GM19023 (cell line): ENCODE results near the gene OBSL1.
A peak's percentile ranks its signal among the peaks of the same experiment; 100 is the strongest.

ENCODE experiments used
- ATAC-seq: cut with Tn5 transposase; IDR thresholded peaks from one replicate; pipeline ENCODE4 v1.9.1; 2021; ENCODE audit warnings: mild to moderate bottlenecking, moderate library complexity; ENCODE audit not compliant: unreplicated experiment

OBSL1 gene

GRCh38 chr2:219516888-219517287 is 54.5 kb downstream of the OBSL1 start:
- ATAC-seq, result no peak

DNA sequence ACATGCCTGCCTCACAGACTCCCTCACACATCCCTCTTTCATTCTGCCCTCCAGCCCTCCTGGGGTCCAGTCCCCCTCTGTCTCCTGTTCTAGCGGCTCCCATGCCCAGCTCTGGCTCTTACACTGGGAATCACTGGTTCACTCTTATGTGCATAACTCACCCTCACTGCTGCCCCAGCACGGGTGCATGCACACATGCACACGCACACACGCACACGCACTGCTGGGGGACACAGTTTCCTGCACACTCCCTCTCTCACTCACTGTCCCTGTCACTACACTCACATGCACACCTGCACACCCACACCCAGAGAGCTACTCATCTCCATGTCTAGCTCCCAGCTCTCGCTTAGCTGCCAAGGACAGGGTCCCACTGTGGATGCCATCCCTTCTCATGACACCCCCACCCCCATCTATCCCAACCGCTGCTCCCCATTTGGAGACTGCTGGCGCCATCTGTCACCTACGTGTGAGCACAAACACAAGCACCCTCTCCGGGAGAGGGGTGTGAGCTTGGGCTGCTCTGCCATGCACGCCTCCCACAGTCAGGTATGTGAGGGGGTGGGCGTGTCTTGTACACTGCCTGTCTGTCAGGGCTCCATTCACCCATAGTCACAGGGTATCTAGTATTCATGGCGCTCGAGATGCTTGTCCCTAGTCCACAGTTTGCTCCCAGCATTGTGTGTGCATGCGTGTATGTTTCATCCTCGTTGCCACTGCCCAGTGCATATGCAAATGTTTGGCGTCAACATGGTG is 55.3 kb downstream of the OBSL1 start:
- no peak for ATAC-seq

GRCh38 chr2:219514836-219515235 is 56.5 kb downstream of the OBSL1 start:
- ATAC-seq, result no peak

- no peak for ATAC-seq
Measured at GRCh38 chr2:219514196-219514761, 57.1 kb downstream of the OBSL1 start, which contains the start of gene ASIC4. Gene ASIC4 (plus strand): TSS chr2:219514482. CDS start chr2:219514725, 243 bp downstream.

- ATAC-seq, result no peak
Measured at GRCh38 chr2:219513787-219514186, 57.6 kb downstream of the OBSL1 start.

- ATAC-seq, result no peak
Measured at GRCh38 chr2:219512524-219513216, 58.7 kb downstream of the OBSL1 start.

DNA sequence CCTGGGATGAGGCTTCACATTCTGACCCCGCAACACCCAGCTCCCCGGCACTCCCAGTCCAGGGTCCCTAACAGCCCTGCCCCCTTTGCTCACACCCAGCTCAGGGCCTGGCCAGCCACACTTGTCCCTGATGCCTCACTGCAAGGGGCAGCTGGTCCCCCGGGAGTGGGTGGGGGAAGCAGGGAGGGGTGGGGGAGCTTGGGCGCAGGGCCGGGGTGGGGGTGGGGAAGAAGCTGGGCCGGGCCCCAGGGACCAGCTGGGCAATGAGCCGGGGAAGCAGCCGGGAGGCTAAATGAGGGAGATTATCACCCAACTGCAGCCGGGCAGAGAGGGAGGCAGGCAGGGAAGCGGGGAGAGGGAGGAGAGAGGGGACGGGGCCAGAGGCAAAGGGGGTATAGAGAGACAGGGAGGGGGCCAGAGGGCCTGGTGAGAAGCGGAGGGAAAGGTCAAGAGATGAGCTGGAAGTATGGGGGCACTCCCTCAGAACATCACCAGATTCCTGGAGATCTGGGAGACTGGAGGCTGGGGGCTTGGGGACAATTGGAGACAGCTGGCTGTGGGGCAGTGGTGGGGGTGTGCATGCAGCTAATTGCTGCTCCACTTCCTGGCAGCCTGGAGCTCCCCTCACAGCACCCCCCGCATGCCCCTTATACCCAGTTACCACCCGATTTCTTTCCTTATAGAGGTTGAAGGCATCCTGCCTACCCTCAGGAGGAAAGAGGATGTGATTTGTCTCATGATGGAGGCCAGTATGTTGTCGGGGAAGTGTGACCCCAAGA is 59.6 kb downstream of the OBSL1 start:
- ATAC-seq, result no peak

- no peak for ATAC-seq
Measured at GRCh38 chr2:219510512-219511135, 60.7 kb downstream of the OBSL1 start.

DNA sequence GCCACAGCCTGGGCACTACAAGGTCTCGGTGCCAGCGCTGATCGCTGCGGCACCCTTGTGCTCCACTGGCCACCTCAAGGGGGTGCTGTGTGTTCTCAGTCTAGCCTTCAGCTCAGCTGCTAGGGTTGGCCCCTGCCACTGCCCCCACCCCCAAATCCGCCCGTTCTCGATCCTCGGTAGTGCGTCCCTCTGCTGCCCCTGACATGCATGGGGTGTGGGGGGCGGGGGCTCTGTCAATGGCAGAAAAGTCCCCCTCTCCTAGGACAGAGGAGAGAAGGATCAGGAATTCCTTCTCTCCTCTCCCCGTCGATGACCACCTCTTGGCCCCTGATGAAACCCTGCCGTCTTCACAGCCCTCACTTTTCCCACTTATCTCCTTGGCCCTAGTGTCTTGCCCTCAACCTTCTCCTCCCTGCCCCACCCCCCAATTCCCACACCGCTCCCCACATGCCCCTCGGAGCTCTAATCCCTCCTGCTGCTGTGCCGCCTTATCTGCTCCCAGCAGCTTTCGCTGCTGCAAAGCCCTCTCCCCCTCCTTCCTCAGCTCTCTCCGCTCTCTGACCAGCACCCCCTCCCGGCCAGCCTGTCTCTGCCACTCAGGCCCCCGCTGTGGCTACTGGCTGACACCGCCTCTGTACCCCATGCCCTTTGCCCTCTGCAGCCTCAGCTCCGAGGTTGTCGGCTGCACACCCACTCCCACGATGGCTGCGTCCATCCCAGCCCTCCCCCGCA is 61.4 kb downstream of the OBSL1 start:
- peak; percentile 58 for ATAC-seq

GRCh38 chr2:219508971-219509779 is 62.2 kb downstream of the OBSL1 start:
- ATAC-seq, result peak; percentile 14

DNA sequence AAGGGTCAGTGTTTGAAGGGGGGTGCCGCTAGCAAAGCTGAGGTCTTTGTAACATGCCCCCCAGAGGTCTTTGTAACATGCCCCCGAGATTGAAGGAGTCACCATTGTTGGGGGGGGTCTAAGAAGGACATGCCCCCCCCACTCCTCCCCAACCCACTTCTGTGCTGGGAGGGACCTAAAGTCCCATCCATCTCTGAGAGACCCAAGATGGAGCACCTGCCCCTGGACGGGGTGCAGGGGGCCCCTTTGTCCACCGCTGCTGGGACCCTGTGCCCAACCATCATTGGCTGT is 63.0 kb downstream of the OBSL1 start:
- no peak for ATAC-seq

- ATAC-seq, result no peak
Measured at GRCh38 chr2:219507581-219508443, 63.5 kb downstream of the OBSL1 start.

GRCh38 chr2:219506802-219507526 is 64.4 kb downstream of the OBSL1 start:
- ATAC-seq, result no peak

- no peak for ATAC-seq
Measured at GRCh38 chr2:219506153-219506801, 65.1 kb downstream of the OBSL1 start.

- no peak for ATAC-seq
Measured at GRCh38 chr2:219505585-219505984, 65.8 kb downstream of the OBSL1 start.

DNA sequence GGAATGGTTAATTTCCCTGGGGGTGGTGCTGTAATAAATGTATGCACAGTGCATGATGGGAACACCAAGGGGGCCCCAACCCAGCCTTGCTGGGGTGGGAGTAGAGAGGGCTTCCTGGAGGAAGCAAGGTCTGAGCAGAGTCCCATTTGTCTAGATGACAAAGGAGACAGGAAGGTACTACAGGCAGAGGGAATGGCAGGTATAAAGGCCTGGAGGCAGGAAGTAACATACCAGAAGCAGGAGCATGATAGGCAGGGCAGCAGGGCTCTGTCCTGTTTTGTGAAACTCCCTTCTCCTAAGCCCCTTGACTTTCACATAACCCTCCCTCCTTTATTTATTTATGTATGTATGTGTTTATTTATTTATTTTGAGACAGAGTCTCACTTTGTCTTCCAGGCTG is 68.7 kb downstream of the OBSL1 start:
- no peak for ATAC-seq

DNA sequence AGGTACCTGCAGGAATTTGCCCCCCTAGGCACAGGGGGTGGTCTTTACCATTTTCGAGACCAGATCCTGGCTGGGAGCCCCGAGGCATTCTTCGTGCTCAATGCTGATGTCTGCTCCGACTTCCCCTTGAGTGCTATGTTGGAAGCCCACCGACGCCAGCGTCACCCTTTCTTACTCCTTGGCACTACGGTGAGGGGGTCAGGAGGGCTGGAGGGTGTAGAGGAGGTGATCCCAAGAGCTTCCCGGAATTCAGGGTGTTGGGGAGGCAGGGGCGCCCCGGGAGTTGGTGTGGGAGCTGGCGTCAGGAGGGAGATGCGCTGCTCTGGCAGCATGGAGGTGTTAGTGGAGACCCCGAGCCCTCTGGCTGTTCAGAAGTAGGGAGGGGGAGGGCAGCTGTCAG is 69.5 kb downstream of the OBSL1 start:
- ATAC-seq, result no peak
